Activated CD4-positive, alpha-beta memory T cell treated with anti-CD3 and anti-CD28 coated beads, Interleukin-2, amount 10 ng/mL, durations not matched to agents 7 days and 5 days (primary cell): ENCODE measurements around the gene SNX18. TPM values are rescaled to one million over a fixed set of nuclear protein-coding genes. Genes with fewer than 3 reads are reported as not detected.

Experiments used
- CTCF ChIA-PET: fragments of 350-600 bp; sonication (Branson Sonifier 250); formaldehyde crosslinking; loops from one replicate; lab custom pipeline; 2021; ENCODE audit warnings: antibody characterized with exemption, inconsistent platforms; lab: Charles Lee
- POLR2A ChIA-PET: fragments of 350-600 bp; sonication (Branson Sonifier 250); formaldehyde crosslinking; loops from one replicate; lab custom pipeline; 2021; ENCODE audit warnings: antibody characterized with exemption; lab: Charles Lee
- DNase-seq: peaks from one replicate; pipeline ENCODE4 v3.0.0-alpha.2; 2020
- H3K27ac Mint-ChIP-seq: one replicate; pipeline ENCODE4 v1.8.0; 2021; ENCODE audit warnings: mild to moderate bottlenecking, mixed read lengths
- H3K27me3 Mint-ChIP-seq: one replicate; pipeline ENCODE4 v1.8.0; 2021; ENCODE audit warnings: mixed read lengths
- H3K36me3 Mint-ChIP-seq: one replicate; pipeline ENCODE4 v1.8.0; 2021; ENCODE audit warnings: low read depth, mixed read lengths
- H3K4me1 Mint-ChIP-seq: one replicate; pipeline ENCODE4 v1.8.0; 2021; ENCODE audit warnings: mixed read lengths
- H3K4me3 Mint-ChIP-seq: one replicate; pipeline ENCODE4 v1.8.0; 2021; ENCODE audit warnings: mild to moderate bottlenecking, mixed read lengths
- H3K9me3 Mint-ChIP-seq: one replicate; pipeline ENCODE4 v1.8.0; 2021; ENCODE audit warnings: mixed read lengths
- total RNA-seq, 2 experiments: library from RNA; stranded (reverse); gene quantifications; one replicate each; pipeline ENCODE4 v1.2.3, GENCODE V29; 2021

SNX18 gene
- total RNA-seq, 2 experiments from 2014 or later = 38.9 to 39.6 TPM

GRCh38 chr5:54548565-54548964 lies 31.0 kb downstream of the SNX18 start:
- POLR2A ChIA-PET = interaction anchor here (1.1 kb wide), 1 partner anchor 21 kb away, joined by 4 read pairs; no protein-coding TSS in a partner anchor
- no peak for DNase-seq
- no peak overlapping the region for H3K4me3 Mint-ChIP-seq
- H3K36me3 Mint-ChIP-seq = peaks cover 63% of the 10 kb centered on the region
- H3K27ac Mint-ChIP-seq = no peak overlapping the region
- H3K9me3 Mint-ChIP-seq = no peaks in the 10 kb centered on the region
- H3K4me1 Mint-ChIP-seq = peaks cover 2% of the 10 kb centered on the region
- CTCF ChIA-PET = no interaction called here
- H3K27me3 Mint-ChIP-seq = no peaks in the 10 kb centered on the region

GRCh38 chr5:54551292-54551691 lies 33.7 kb downstream of the SNX18 start:
- Mint-ChIP-seq H3K27me3 (no peaks in the 10 kb centered on the region), H3K4me3 (no peak overlapping the region)

DNA sequence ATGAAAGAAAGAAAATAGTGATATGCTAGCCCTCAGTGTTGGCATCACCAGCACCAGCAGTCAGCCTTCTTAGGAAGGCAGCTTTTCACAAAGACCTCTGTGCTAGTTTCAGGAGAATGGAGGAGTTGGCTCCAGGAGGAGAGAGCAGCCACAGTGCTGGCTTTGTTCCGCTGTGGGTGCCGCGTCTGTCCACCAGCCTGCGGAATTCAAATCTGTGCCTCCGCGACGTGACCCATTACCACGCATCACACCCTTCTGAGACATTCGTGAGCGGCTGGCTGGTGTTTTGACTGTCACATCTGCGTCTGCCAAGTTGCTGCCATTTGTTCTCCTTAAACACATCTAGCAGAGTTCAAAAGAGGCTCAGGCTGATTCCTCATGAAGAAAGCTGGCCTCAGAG lies 34.4 kb downstream of the SNX18 start:
- Mint-ChIP-seq H3K4me1 (no peaks in the 10 kb centered on the region), H3K4me3 (no peak overlapping the region), H3K27me3 (no peaks in the 10 kb centered on the region), H3K27ac (no peak overlapping the region), H3K9me3 (no peaks in the 10 kb centered on the region), H3K36me3 (peaks cover 41% of the 10 kb centered on the region)
- ChIA-PET POLR2A (interaction anchor here (0.6 kb wide), 1 partner anchor 29 kb away, joined by 3 read pairs; no protein-coding TSS in a partner anchor), CTCF (no interaction called here)
- DNase-seq = no peak

More at GRCh38 chr5:54551292-54551691, 33.7 kb downstream of the SNX18 start:
- POLR2A ChIA-PET = no interaction called here
- Mint-ChIP-seq H3K9me3 (no peaks in the 10 kb centered on the region), H3K27ac (no peak overlapping the region), H3K4me1 (no peaks in the 10 kb centered on the region), H3K36me3 (peaks cover 44% of the 10 kb centered on the region)
- CTCF ChIA-PET = no interaction called here
- DNase-seq = no peak

- Mint-ChIP-seq H3K36me3 (peaks cover 36% of the 10 kb centered on the region), H3K9me3 (no peaks in the 10 kb centered on the region), H3K27me3 (no peaks in the 10 kb centered on the region), H3K4me1 (no peaks in the 10 kb centered on the region), H3K4me3 (no peak overlapping the region), H3K27ac (no peak overlapping the region)
- no peak for DNase-seq
- POLR2A ChIA-PET = interaction anchor here (0.6 kb wide), 1 partner anchor 30 kb away, joined by 3 read pairs; no protein-coding TSS in a partner anchor
- CTCF ChIA-PET = no interaction called here
These were observed 34.9 kb downstream of the SNX18 start for GRCh38 chr5:54552446-54552845.

DNA sequence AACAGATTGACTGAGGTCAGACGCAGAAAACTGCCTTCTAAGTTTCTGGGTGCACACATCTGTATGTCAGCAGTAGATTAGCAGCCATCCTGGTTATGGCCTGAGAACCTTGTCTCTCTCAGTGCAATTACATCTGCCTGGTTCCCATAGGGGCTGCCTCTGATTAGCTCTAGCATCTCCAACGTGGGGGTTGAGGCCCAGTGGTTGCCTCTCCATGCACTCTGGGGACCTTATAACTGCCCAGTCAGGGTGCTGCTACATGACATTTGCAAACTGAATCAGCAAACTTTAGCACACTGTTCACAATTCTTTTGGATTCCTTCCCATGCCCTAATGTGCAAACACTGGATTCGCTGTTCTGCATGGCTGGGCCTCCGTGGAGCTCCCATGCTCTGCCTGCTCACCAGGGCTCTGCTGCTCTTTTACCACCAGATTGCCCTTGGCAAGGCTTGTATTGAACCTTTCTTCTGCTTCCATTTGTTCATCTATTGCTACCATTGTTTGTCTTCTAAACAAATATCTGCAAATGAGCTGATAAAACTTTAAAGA lies 36.2 kb downstream of the SNX18 start:
- CTCF ChIA-PET = interaction anchor here (0.6 kb wide), 1 partner anchor 29 kb away, joined by 7 read pairs; no protein-coding TSS in a partner anchor
- no peaks in the 10 kb centered on the region for H3K4me1 Mint-ChIP-seq
- POLR2A ChIA-PET = no interaction called here
- H3K27ac Mint-ChIP-seq = no peak overlapping the region
- no peaks in the 10 kb centered on the region for H3K9me3 Mint-ChIP-seq
- no peak overlapping the region for H3K4me3 Mint-ChIP-seq
- DNase-seq = no peak
- H3K36me3 Mint-ChIP-seq = peaks cover 26% of the 10 kb centered on the region
- no peaks in the 10 kb centered on the region for H3K27me3 Mint-ChIP-seq

DNA sequence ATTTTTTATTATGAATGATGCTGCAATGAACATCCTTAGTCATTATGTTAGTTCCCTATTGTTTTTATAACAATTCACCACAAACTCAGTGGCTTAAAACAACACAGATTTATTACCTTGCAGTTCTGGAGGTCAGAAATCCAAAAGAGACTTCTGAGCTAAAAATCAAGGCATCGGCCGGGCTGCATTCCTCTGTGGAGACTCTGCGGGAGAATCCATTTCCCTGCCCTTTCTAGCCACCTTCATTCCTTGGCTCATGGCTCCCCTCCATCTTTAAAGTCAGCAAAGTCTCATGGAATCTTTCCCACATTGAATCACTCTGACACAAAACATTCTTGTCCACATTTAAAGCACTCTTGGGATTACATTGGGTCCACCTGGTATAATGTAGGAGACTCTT lies 38.6 kb downstream of the SNX18 start:
- H3K4me3 Mint-ChIP-seq = no peak overlapping the region
- ChIA-PET POLR2A (no interaction called here), CTCF (no interaction called here)
- H3K9me3 Mint-ChIP-seq = peaks cover 4% of the 10 kb centered on the region
- H3K4me1 Mint-ChIP-seq = no peaks in the 10 kb centered on the region
- H3K36me3 Mint-ChIP-seq = peaks cover 21% of the 10 kb centered on the region
- no peak overlapping the region for H3K27ac Mint-ChIP-seq
- H3K27me3 Mint-ChIP-seq = no peaks in the 10 kb centered on the region
- no peak for DNase-seq

- no peak overlapping the region for H3K27ac Mint-ChIP-seq
- DNase-seq = no peak
- no peaks in the 10 kb centered on the region for H3K27me3 Mint-ChIP-seq
- H3K36me3 Mint-ChIP-seq = peaks cover 11% of the 10 kb centered on the region
- H3K9me3 Mint-ChIP-seq = peaks cover 4% of the 10 kb centered on the region
- POLR2A ChIA-PET = no interaction called here
- H3K4me3 Mint-ChIP-seq = no peak overlapping the region
- CTCF ChIA-PET = no interaction called here
- H3K4me1 Mint-ChIP-seq = no peaks in the 10 kb centered on the region
These were observed 40.8 kb downstream of the SNX18 start for GRCh38 chr5:54558362-54558761.

DNA sequence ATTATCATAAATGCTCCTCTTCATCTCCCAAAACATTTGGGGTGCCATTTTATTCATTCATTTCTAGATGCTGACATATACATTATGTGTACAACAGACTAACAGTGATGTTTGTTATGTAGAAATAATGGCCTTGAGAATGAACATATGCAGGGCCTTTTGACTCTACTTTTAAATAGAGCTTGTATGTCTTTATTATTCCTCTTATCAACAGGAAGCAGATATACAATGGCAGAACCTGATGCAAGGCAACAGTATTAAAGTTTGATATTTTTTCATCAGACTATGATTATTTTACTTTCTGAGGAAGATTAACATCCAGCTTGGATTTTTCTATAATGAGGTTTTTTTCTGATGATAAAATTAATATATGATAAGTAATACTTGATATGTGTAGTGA lies 44.1 kb downstream of the SNX18 start:
- POLR2A ChIA-PET = no interaction called here
- no peak for DNase-seq
- H3K4me3 Mint-ChIP-seq = no peak overlapping the region
- no peaks in the 10 kb centered on the region for H3K27me3 Mint-ChIP-seq
- no peaks in the 10 kb centered on the region for H3K4me1 Mint-ChIP-seq
- H3K9me3 Mint-ChIP-seq = peaks cover 4% of the 10 kb centered on the region
- CTCF ChIA-PET = interaction anchor here (1.1 to 1.7 kb wide), 2 partner anchors 45 to 283 kb away, joined by 3 to 4 read pairs; no protein-coding TSS in a partner anchor
- H3K36me3 Mint-ChIP-seq = peaks cover 5% of the 10 kb centered on the region
- no peak overlapping the region for H3K27ac Mint-ChIP-seq

GRCh38 chr5:54563083-54563761 lies 45.7 kb downstream of the SNX18 start:
- POLR2A ChIA-PET = no interaction called here
- no peaks in the 10 kb centered on the region for H3K27me3 Mint-ChIP-seq
- no peaks in the 10 kb centered on the region for H3K4me1 Mint-ChIP-seq

GRCh38 chr5:54567996-54568395 lies 50.4 kb downstream of the SNX18 start:
- H3K27me3 Mint-ChIP-seq = no peaks in the 10 kb centered on the region
- POLR2A ChIA-PET = no interaction called here
- H3K4me1 Mint-ChIP-seq = no peaks in the 10 kb centered on the region
- peaks cover 5% of the 10 kb centered on the region for H3K9me3 Mint-ChIP-seq
- no peak overlapping the region for H3K4me3 Mint-ChIP-seq
- no peak for DNase-seq
- H3K27ac Mint-ChIP-seq = no peak overlapping the region
- CTCF ChIA-PET = no interaction called here
- no peaks in the 10 kb centered on the region for H3K36me3 Mint-ChIP-seq

More at GRCh38 chr5:54563083-54563761, 45.7 kb downstream of the SNX18 start:
- DNase-seq = no peak
- H3K27ac Mint-ChIP-seq = no peak overlapping the region
- H3K36me3 Mint-ChIP-seq = peaks cover 5% of the 10 kb centered on the region
- peaks cover 9% of the 10 kb centered on the region for H3K9me3 Mint-ChIP-seq
- H3K4me3 Mint-ChIP-seq = no peak overlapping the region
- CTCF ChIA-PET = interaction anchor here (1.7 kb wide), 1 partner anchor 282 kb away, joined by 4 read pairs; no protein-coding TSS in a partner anchor

GRCh38 chr5:54570916-54571315 lies 53.4 kb downstream of the SNX18 start:
- H3K27ac Mint-ChIP-seq = no peak overlapping the region
- H3K27me3 Mint-ChIP-seq = no peaks in the 10 kb centered on the region
- no peaks in the 10 kb centered on the region for H3K36me3 Mint-ChIP-seq
- no peak for DNase-seq
- CTCF ChIA-PET = no interaction called here
- H3K4me3 Mint-ChIP-seq = no peak overlapping the region
- POLR2A ChIA-PET = no interaction called here
- H3K9me3 Mint-ChIP-seq = peaks cover 5% of the 10 kb centered on the region
- H3K4me1 Mint-ChIP-seq = peaks cover 14% of the 10 kb centered on the region

DNA sequence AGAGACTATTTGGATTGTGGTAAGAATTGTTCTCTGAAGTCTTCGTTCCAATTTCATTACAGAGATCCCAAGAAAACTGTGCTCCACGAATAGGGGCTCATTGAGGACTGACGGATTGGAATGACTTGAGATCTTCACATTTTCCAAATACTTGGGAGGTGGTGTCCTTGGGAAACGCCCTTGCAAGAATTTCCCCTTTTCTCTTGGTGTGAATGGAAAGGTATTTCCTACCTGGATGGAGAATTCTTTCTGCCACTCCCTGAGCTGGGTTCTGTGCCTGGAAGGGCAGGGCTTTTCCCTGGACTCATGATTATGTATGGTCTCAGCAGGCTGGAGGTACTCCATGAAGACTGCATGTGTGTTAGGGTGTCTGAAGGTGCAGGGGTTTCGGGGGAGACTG lies 53.9 kb downstream of the SNX18 start:
- no peak overlapping the region for H3K4me3 Mint-ChIP-seq
- H3K27ac Mint-ChIP-seq = no peak overlapping the region
- ChIA-PET CTCF (no interaction called here), POLR2A (no interaction called here)
- peaks cover 14% of the 10 kb centered on the region for H3K4me1 Mint-ChIP-seq
- H3K27me3 Mint-ChIP-seq = no peaks in the 10 kb centered on the region
- DNase-seq = no peak
- H3K36me3 Mint-ChIP-seq = no peaks in the 10 kb centered on the region
- peaks cover 5% of the 10 kb centered on the region for H3K9me3 Mint-ChIP-seq

GRCh38 chr5:54573812-54574489 lies 56.4 kb downstream of the SNX18 start:
- no peaks in the 10 kb centered on the region for H3K9me3 Mint-ChIP-seq
- POLR2A ChIA-PET = interaction anchor here (0.7 to 2.5 kb wide), 3 partner anchors 36 to 73 kb away, joined by 3 to 8 read pairs (median 4); no protein-coding TSS in a partner anchor
- H3K4me1 Mint-ChIP-seq = peaks cover 14% of the 10 kb centered on the region
- no peak overlapping the region for H3K4me3 Mint-ChIP-seq
- CTCF ChIA-PET = interaction anchor here (1.8 kb wide), 1 partner anchor 37 kb away, joined by 4 read pairs; no protein-coding TSS in a partner anchor
- DNase-seq = no peak
- no peak overlapping the region for H3K27ac Mint-ChIP-seq
- no peaks in the 10 kb centered on the region for H3K36me3 Mint-ChIP-seq
- no peaks in the 10 kb centered on the region for H3K27me3 Mint-ChIP-seq
